Astrocyte (in vitro differentiated cells and primary cell): Measurements from ENCODE around the gene IQCH.

Experiments
- EZH2 ChIP-seq: IDR thresholded peaks from 2 replicates; pipeline ENCODE4 v1.6.1; 2012; ENCODE audit warnings: mild to moderate bottlenecking, low read length, inconsistent platforms; ENCODE audit not compliant: insufficient read depth
- TF ChIP-seq, protein P1 (sequence below): IDR thresholded peaks from 2 replicates; pipeline ENCODE4 v1.5.1; 2011; ENCODE audit warnings: low read depth, mild to moderate bottlenecking, inconsistent platforms, low read length, moderate library complexity; ENCODE audit not compliant: insufficient read depth

DNA sequence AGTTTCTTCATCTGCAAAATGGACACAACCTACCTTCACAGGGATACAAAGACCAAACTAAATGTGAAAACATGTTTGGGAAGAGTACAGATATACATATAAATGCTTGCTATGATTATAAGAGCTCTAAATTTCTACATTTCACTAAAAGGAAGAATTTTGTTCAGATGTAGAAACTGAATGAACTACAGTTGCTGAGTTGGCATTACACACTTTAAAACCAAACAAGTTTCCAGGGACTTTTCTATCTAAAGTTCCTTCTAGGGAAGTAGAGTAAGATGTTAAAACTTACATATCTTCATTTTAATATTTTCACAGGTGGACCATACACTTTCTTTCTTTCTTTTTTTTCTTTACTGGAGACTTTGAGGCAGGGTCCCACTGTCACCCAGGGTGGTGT is 4.8 kb upstream of the IQCH start:
- TF ChIP-seq EZH2: no peak
- TF ChIP-seq, protein P1, sequence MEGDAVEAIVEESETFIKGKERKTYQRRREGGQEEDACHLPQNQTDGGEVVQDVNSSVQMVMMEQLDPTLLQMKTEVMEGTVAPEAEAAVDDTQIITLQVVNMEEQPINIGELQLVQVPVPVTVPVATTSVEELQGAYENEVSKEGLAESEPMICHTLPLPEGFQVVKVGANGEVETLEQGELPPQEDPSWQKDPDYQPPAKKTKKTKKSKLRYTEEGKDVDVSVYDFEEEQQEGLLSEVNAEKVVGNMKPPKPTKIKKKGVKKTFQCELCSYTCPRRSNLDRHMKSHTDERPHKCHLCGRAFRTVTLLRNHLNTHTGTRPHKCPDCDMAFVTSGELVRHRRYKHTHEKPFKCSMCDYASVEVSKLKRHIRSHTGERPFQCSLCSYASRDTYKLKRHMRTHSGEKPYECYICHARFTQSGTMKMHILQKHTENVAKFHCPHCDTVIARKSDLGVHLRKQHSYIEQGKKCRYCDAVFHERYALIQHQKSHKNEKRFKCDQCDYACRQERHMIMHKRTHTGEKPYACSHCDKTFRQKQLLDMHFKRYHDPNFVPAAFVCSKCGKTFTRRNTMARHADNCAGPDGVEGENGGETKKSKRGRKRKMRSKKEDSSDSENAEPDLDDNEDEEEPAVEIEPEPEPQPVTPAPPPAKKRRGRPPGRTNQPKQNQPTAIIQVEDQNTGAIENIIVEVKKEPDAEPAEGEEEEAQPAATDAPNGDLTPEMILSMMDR: no peak
